MM.1S (cell line): ENCODE measurements around the gene CTNS.
"Not testable (repeated sequence)": the region's sequence is repeated elsewhere in the genome, so short reads cannot be mapped to it uniquely, and the experiment has no call there.

Source experiments
- CTCF ChIP-seq: fragments of 300-600 bp; sonication (generic); IDR thresholded peaks from 2 replicates; pipeline ENCODE4 v1.5.1; 2016; ENCODE audit warnings: antibody characterized with exemption, low read length, mixed read lengths
- EZH2 ChIP-seq: fragments of 300-600 bp; sonication (generic); optimal IDR thresholded peaks from 2 replicates; pipeline ENCODE3; 2017; ENCODE audit warnings: low read depth, mild to moderate bottlenecking, antibody characterized with exemption, low read length, mixed read lengths
- EZH2phosphoT487 ChIP-seq: fragments of 300-600 bp; sonication (generic); IDR thresholded peaks from 2 replicates; pipeline ENCODE4 v1.6.1; 2018; ENCODE audit warnings: antibody characterized with exemption, low read length

GRCh38 chr17:3705718-3705984, 69.1 kb downstream of the CTNS start:
- not testable (repeated sequence) for TF ChIP-seq CTCF, EZH2, EZH2phosphoT487
